GM20431 (cell line): ENCODE data around the gene MEIKIN.
"Not testable (repeated sequence)": the region's sequence is repeated elsewhere in the genome, so short reads cannot be mapped to it uniquely, and the experiment has no call there.

Source experiments
- in situ Hi-C: fragments of 300-500 bp; cut with MseI, MboI; formaldehyde crosslinking; loops from one replicate; pipeline ENCODE4 v1.15.0; 2020; ENCODE audit warnings: low sequenced_read_pairs; ENCODE audit not compliant: unreplicated experiment

The MEIKIN gene

GRCh38 chr5:131782717-131783116 is 162.7 kb downstream of the MEIKIN start:
- in situ Hi-C loops, result no loop called here

DNA sequence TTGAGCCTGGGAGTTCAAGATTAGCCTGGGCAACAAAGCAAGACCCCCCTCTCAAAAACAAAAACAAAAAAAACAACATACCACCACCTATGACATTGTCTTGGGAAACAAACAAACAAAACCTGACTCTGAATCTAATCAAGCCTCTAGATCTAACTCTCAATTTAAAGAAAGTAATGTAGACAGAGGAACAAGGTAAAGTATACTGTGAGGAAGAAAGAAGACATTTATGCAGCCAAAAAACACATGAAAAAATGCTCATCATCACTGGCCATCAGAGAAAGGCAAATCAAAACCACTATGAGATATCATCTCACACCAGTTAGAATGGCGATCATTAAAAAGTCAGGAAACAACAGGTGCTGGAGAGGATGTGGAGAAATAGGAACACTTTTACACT is 167.3 kb downstream of the MEIKIN start:
- in situ Hi-C loops, result not testable (repeated sequence)

- in situ Hi-C loops, result no loop called here
These were observed 169.0 kb downstream of the MEIKIN start for GRCh38 chr5:131776450-131776849.

- in situ Hi-C loops, result no loop called here
These were observed 170.7 kb downstream of the MEIKIN start for GRCh38 chr5:131774652-131775367.

GRCh38 chr5:131773805-131774204 is 171.7 kb downstream of the MEIKIN start:
- in situ Hi-C loops, result no loop called here

- in situ Hi-C loops, result no loop called here
These were observed 173.8 kb downstream of the MEIKIN start for GRCh38 chr5:131771692-131772091.

GRCh38 chr5:131769961-131770360 is 175.5 kb downstream of the MEIKIN start:
- in situ Hi-C loops, result no loop called here

- in situ Hi-C loops, result no loop called here
These were observed 176.1 kb downstream of the MEIKIN start for GRCh38 chr5:131769336-131769735.

- in situ Hi-C loops, result no loop called here
These were observed 177.6 kb downstream of the MEIKIN start for GRCh38 chr5:131767891-131768290.

DNA sequence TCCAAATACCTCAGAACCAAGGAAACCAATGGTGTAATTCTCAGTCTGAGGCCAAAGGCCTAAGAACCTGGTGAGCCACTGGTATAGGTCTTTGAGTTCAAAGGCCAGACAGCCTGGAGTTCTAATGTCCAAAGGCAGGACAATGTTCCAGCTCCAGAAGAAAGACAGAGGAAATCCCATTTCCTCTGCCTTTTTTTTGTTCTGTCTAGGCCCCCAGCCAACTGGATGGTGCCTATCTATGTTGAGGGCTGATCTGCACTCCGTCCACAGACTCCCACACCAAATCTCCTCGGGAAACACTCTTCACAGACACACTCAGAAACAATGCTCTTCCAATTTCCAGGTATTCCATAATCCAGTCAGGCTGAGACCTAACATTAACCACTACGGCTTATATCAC is 178.8 kb downstream of the MEIKIN start:
- in situ Hi-C loops, result no loop called here

- in situ Hi-C loops, result no loop called here
These were observed 180.2 kb downstream of the MEIKIN start for GRCh38 chr5:131765261-131765660.

DNA sequence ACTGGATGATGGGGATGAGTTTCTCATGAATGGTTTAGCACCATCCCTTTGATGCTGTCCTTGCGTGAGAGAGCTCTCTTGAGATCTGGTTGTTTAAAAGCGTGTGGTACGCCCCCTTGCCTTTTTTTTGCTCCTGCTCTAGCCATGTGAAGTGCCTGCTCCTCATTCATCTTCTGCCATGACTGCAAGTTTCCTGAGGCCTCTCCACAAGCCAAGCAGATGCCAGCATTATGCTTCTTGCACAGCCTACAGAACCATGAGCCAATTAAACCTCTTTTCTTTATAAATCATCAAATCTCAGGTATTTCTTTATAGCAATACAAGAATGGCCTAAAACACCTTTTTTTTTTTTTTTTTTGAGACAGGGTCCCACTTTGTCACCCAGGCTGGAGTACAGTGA is 181.5 kb downstream of the MEIKIN start:
- in situ Hi-C loops, result no loop called here

DNA sequence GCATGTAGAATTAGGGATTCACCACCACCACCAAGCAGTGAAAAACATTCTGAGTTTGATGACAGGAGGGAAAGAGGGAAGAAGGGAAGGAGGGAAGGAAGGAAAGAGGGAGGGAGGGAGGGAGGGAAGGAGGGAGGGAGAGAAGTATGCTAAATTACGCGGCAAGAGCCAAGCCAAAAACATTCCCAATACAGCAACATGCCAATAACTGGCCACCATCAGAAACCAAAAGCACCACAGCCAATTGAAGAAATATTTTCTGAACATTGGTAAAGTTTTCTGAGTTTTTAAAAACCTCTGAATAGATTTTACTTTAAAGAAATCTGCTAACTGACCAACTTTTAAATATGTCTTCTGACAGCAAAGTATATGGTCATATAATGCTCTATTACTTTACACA is 184.7 kb downstream of the MEIKIN start:
- in situ Hi-C loops, result no loop called here

DNA sequence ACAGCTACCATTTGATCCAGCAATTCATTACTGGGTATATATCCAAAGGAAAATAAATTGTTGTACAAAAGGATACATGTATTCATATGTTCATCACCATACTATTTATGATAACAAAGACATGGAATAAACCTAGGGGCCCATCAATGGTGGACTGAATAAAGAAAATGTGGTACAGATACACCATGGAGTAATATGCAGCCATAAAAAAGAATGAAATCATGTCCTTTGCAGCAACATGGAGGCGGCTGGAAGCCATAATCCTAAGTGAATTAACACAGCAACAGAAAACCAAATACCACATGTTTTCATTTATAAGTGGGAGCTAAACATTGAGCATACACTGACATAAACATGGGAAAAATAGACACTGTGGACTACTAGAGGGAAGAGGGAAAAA is 185.8 kb downstream of the MEIKIN start:
- in situ Hi-C loops, result no loop called here

GRCh38 chr5:131758520-131758900 is 187.0 kb downstream of the MEIKIN start:
- in situ Hi-C loops, result no loop called here

DNA sequence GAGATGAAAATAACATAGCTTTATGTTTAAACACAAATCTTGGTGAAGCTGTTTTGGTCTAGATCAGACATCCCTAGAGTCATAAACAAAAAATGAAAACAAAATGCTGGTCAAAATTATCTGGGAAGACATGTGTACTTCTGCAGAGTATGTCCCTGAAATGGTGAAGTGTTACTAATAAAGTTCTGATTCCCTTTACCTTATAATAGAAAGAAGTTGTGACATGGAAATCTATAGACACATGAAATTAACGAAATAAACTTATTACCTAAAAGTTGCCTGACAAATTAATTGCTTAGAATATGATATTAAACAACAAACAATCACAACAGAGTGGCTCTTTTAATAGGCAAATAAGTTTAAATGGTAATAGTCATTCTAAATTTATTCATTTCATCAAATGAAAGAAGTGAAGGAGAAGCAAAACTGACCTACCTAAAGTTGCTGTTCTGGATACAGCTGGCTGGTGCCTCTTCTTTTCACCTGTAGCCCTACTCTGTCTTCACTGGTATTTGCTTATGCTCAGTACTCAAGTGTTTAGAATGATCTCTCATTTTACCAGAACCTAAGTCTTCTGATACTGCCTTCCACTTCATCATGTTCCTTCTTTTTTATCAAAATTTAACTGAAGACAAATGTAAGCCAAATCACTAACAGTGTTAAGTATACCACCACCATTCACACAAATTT is 187.5 kb downstream of the MEIKIN start:
- in situ Hi-C loops, result no loop called here
